Thoracic aorta (tissue), 2 donors: ENCODE measurements around the gene TNKS1BP1. TPM values are rescaled to one million over a fixed set of nuclear protein-coding genes. Genes with fewer than 3 reads are reported as not detected.

Experiments used
- ATAC-seq: fragments of 150-250 bp; one replicate; pipeline ENCODE4 v1.8.0; 2017; ENCODE audit warnings: low read depth; ENCODE audit not compliant: insufficient number of reproducible peaks, low FRiP score
- DNase-seq: peaks from one replicate; pipeline ENCODE4 v3.0.0-alpha.2; 2020; ENCODE audit warnings: low spot score
- H3K27ac ChIP-seq, 2 donors: fragments of 200-600 bp; sonication (generic); 1 replicate in 1 of 2; 2 replicates in 1 of 2; pipeline ENCODE4 v1.5.1; 2016; ENCODE audit warnings: mild to moderate bottlenecking in 2 of 2, moderate library complexity in 2 of 2
- H3K27me3 ChIP-seq: fragments of 200-600 bp; sonication (generic); replicated peaks from 2 replicates; pipeline ENCODE4 v1.6.0; 2016; ENCODE audit warnings: mild to moderate bottlenecking; ENCODE audit not compliant: insufficient read depth
- H3K36me3 ChIP-seq: fragments of 200-600 bp; sonication (generic); one replicate; pipeline ENCODE4 v1.5.1; 2016
- H3K4me1 ChIP-seq, 2 donors: fragments of 200-600 bp; sonication (generic); 1 replicate in 1 of 2; 2 replicates in 1 of 2; pipeline versions ENCODE4 v1.5.1 to v1.6.0; 2016; ENCODE audit warnings: low read depth in 2 of 2, mild to moderate bottlenecking in 1 of 2; ENCODE audit not compliant: control insufficient read depth in 1 of 2
- H3K4me3 ChIP-seq: fragments of 200-600 bp; sonication (generic); 2 replicates; pipeline ENCODE4 v1.5.1; 2016; ENCODE audit warnings: mild to moderate bottlenecking
- H3K9me3 ChIP-seq: fragments of 200-600 bp; sonication (generic); 2 replicates; pipeline ENCODE4 v1.5.1; 2016
- total RNA-seq, 2 donors: library from RNA; depleted of rRNA; stranded (reverse); fragments of >200 nt; gene quantifications; one replicate each; pipeline versions ENCODE4 v1.1.0 to v1.2.3, GENCODE V29; 2016
- TF ChIP-seq, protein P1 (sequence below): fragments of 200-600 bp; sonication (generic); IDR thresholded peaks from one replicate; pipeline ENCODE4 v1.5.1; 2019; ENCODE audit warnings: antibody characterized with exemption

TNKS1BP1 gene
- total RNA-seq, 2 donors from 2014 or later: 105 to 153 TPM

GRCh38 chr11:57276971-57277675 lies 47.6 kb downstream of the TNKS1BP1 start:
- ATAC-seq: peak; percentile 20
- no peaks in the 10 kb centered on the region for H3K27me3 ChIP-seq
- peaks cover 3% of the 10 kb centered on the region for H3K9me3 ChIP-seq
- DNase-seq: no peak
- no peaks in the 10 kb centered on the region for H3K4me1 ChIP-seq
- H3K36me3 ChIP-seq: no peaks in the 10 kb centered on the region
- H3K4me3 ChIP-seq: peak overlapping the region; percentile 25
- TF ChIP-seq, protein P1, sequence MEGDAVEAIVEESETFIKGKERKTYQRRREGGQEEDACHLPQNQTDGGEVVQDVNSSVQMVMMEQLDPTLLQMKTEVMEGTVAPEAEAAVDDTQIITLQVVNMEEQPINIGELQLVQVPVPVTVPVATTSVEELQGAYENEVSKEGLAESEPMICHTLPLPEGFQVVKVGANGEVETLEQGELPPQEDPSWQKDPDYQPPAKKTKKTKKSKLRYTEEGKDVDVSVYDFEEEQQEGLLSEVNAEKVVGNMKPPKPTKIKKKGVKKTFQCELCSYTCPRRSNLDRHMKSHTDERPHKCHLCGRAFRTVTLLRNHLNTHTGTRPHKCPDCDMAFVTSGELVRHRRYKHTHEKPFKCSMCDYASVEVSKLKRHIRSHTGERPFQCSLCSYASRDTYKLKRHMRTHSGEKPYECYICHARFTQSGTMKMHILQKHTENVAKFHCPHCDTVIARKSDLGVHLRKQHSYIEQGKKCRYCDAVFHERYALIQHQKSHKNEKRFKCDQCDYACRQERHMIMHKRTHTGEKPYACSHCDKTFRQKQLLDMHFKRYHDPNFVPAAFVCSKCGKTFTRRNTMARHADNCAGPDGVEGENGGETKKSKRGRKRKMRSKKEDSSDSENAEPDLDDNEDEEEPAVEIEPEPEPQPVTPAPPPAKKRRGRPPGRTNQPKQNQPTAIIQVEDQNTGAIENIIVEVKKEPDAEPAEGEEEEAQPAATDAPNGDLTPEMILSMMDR: no peak
- no peak overlapping the region for H3K27ac ChIP-seq

GRCh38 chr11:57276169-57276970 lies 48.4 kb downstream of the TNKS1BP1 start:
- DNase-seq: no peak
- TF ChIP-seq, protein P1: no peak
- Histone ChIP-seq H3K27me3 (no peaks in the 10 kb centered on the region), H3K9me3 (peaks cover 3% of the 10 kb centered on the region), H3K4me1 (no peaks in the 10 kb centered on the region), H3K27ac (no peak overlapping the region), H3K4me3 (no peak overlapping the region), H3K36me3 (no peaks in the 10 kb centered on the region)
- ATAC-seq: no peak

DNA sequence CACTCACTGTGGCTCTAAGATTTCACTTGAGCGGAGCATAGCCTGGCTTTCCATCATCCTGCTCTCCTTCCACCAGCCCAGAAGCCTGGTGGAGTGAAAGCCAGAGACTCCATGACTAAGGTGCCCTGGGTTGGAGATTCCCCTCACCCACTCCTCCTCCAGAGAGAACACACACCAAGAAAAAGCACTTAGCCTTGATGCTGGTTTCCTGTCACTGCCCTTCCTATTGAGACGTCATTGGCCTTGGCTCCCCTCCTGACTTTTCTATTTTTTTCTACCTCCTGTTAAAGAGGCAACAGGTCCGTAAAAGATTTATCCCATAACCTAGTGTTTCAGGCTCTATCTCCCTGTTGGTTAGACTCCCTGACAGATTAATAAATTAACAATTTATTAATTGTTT lies 49.2 kb downstream of the TNKS1BP1 start:
- TF ChIP-seq, protein P1: no peak
- Histone ChIP-seq H3K4me3 (no peak overlapping the region), H3K4me1 (no peaks in the 10 kb centered on the region), H3K27me3 (no peaks in the 10 kb centered on the region), H3K36me3 (no peaks in the 10 kb centered on the region), H3K9me3 (peaks cover 3% of the 10 kb centered on the region), H3K27ac (no peak overlapping the region)
- ATAC-seq: no peak
- no peak for DNase-seq

- Histone ChIP-seq H3K27ac (no peak overlapping the region), H3K9me3 (peaks cover 3% of the 10 kb centered on the region), H3K4me1 (no peaks in the 10 kb centered on the region), H3K27me3 (no peaks in the 10 kb centered on the region), H3K4me3 (no peak overlapping the region), H3K36me3 (no peaks in the 10 kb centered on the region)
- ATAC-seq (no peak), DNase-seq (no peak)
- TF ChIP-seq, protein P1: no peak
Observed at GRCh38 chr11:57274904-57275498, 49.8 kb downstream of the TNKS1BP1 start.

DNA sequence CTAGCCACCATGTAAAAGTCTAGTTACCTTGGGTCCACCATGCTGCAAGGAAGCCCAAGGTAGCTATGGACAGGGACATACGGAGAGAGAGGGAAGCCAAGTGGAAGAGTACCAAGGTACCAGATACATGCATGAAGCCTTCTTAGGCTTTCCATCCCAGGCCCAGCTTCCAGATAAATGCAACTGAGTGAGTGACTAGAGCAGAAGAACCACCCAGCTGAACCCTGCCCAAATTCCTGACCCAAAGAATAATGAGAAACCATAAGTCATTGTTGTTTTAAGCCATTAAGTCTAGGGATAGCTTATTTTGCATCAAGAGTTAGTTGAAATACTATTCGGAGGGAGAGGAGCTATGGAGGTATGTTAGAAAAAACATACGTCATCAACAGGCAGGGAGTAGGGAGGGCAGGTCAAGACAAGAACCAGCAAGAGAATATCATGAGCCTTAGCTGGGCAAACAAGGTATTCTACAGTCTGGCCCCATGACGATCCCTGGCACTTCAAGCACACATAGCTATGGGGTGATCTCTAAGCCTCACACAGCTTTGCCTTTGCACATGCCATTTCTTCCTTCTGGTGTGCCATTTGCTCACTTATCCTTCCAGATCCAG lies 51.2 kb downstream of the TNKS1BP1 start:
- Histone ChIP-seq H3K27ac (no peak overlapping the region), H3K4me3 (no peak overlapping the region), H3K27me3 (no peaks in the 10 kb centered on the region), H3K9me3 (peaks cover 3% of the 10 kb centered on the region), H3K4me1 (no peaks in the 10 kb centered on the region), H3K36me3 (no peaks in the 10 kb centered on the region)
- TF ChIP-seq, protein P1: no peak
- no peak for ATAC-seq
- no peak for DNase-seq
